Amniotic epithelial cell (primary cell): Measurements from ENCODE around the gene FABP7.
"Not testable (repeated sequence)": the region's sequence is repeated elsewhere in the genome, so short reads cannot be mapped to it uniquely, and the experiment has no call there.

Experiments
- DNase-seq: peaks from one replicate; pipeline ENCODE4 v3.0.0-alpha.2; 2010; ENCODE audit warnings: low read depth

The FABP7 gene

GRCh38 chr6:122779667-122780066 is at the start of gene FABP7:
Gene FABP7 (plus strand): TSS chr6:122779716. CDS start chr6:122779795, 79 bp downstream.
- no peak for DNase-seq

GRCh38 chr6:122730334-122730733 is 49.2 kb upstream of the FABP7 start:
- no peak for DNase-seq

- peak; percentile 35 for DNase-seq
Observed at GRCh38 chr6:122730775-122731386, 48.6 kb upstream of the FABP7 start.

- DNase-seq = no peak
Observed at GRCh38 chr6:122733259-122733658, 46.3 kb upstream of the FABP7 start.

GRCh38 chr6:122734529-122735395 is 44.8 kb upstream of the FABP7 start:
- no peak for DNase-seq

GRCh38 chr6:122735582-122735981 is 43.9 kb upstream of the FABP7 start:
- no peak for DNase-seq

GRCh38 chr6:122736163-122736562 is 43.4 kb upstream of the FABP7 start:
- no peak for DNase-seq

- DNase-seq = no peak
Observed at GRCh38 chr6:122736616-122737015, 42.9 kb upstream of the FABP7 start.

GRCh38 chr6:122740091-122740490 is 39.4 kb upstream of the FABP7 start:
- no peak for DNase-seq

GRCh38 chr6:122740936-122741335 is 38.6 kb upstream of the FABP7 start:
- DNase-seq = no peak

GRCh38 chr6:122744247-122744646 is 35.3 kb upstream of the FABP7 start:
- peak; percentile 18 for DNase-seq

GRCh38 chr6:122744856-122745255 is 34.7 kb upstream of the FABP7 start:
- DNase-seq = not testable (repeated sequence)

- no peak for DNase-seq
Observed at GRCh38 chr6:122746688-122747087, 32.8 kb upstream of the FABP7 start.

GRCh38 chr6:122747573-122747972 is 31.9 kb upstream of the FABP7 start:
- no peak for DNase-seq

GRCh38 chr6:122748945-122749344 is 30.6 kb upstream of the FABP7 start:
- not testable (repeated sequence) for DNase-seq

GRCh38 chr6:122749451-122750050 is 30.0 kb upstream of the FABP7 start:
- DNase-seq = peak; percentile 12

- no peak for DNase-seq
Observed at GRCh38 chr6:122751326-122751725, 28.2 kb upstream of the FABP7 start.

- no peak for DNase-seq
Observed at GRCh38 chr6:122752459-122752858, 27.1 kb upstream of the FABP7 start.

- DNase-seq = no peak
Observed at GRCh38 chr6:122753000-122753687, 26.4 kb upstream of the FABP7 start.

GRCh38 chr6:122753688-122754056 is 25.8 kb upstream of the FABP7 start:
- DNase-seq = peak; percentile 14

GRCh38 chr6:122754191-122754731 is 25.3 kb upstream of the FABP7 start:
- no peak for DNase-seq

- DNase-seq = peak; percentile 44
Observed at GRCh38 chr6:122755901-122756300, 23.6 kb upstream of the FABP7 start.
